SJCRH30 (cell line): ENCODE results near the gene ZSCAN21. TPM values are rescaled to one million over a fixed set of nuclear protein-coding genes. Genes with fewer than 3 reads are reported as not detected.

ENCODE experiments used
- DNase-seq, 2 experiments: peaks; one replicate each; pipeline ENCODE4 v3.0.0-alpha.2; 2015 to 2020
- H3K27ac ChIP-seq: fragments of 250-450 bp; sonication (Bioruptor Pico); 2 replicates; pipeline ENCODE4 v1.5.1; 2020; ENCODE audit warnings: mild to moderate bottlenecking, moderate library complexity
- H3K27me3 ChIP-seq: fragments of 250-450 bp; sonication (Bioruptor Pico); 2 replicates; pipeline ENCODE4 v1.5.1; 2020; ENCODE audit warnings: mild to moderate bottlenecking, moderate library complexity
- H3K36me3 ChIP-seq: fragments of 250-450 bp; sonication (Bioruptor Pico); 2 replicates; pipeline ENCODE4 v1.5.1; 2020; ENCODE audit warnings: mild to moderate bottlenecking, moderate library complexity
- H3K4me1 ChIP-seq: fragments of 250-450 bp; sonication (Bioruptor Pico); 2 replicates; pipeline ENCODE4 v1.5.1; 2020; ENCODE audit warnings: mild to moderate bottlenecking, moderate library complexity
- H3K4me3 ChIP-seq: fragments of 250-450 bp; sonication (Bioruptor Pico); 2 replicates; pipeline ENCODE4 v1.5.1; 2020; ENCODE audit warnings: mild to moderate bottlenecking, moderate library complexity
- H3K9me3 ChIP-seq: fragments of 250-450 bp; sonication (Bioruptor Pico); replicated peaks from 2 replicates; pipeline ENCODE4 v1.5.1; 2020; ENCODE audit warnings: mild to moderate bottlenecking, moderate library complexity
- total RNA-seq: library from RNA; depleted of rRNA; stranded (reverse); fragments of >200 nt; shearing (Covaris generic); gene quantifications from 2 replicates; pipeline ENCODE4 v1.2.3, GENCODE V29; 2014

ZSCAN21 gene
- total RNA-seq, 1 experiment from 2014 or later = 15.1 TPM

GRCh38 chr7:100080907-100081534 is 31.4 kb downstream of the ZSCAN21 start:
- H3K4me1 ChIP-seq = no peaks in the 10 kb centered on the region
- no peaks in the 10 kb centered on the region for H3K27me3 ChIP-seq
- peak overlapping the region; percentile 84 for H3K27ac ChIP-seq
- H3K9me3 ChIP-seq = no peaks in the 10 kb centered on the region
- peak overlapping the region; percentile 89 for H3K4me3 ChIP-seq
- H3K36me3 ChIP-seq = peaks cover 38% of the 10 kb centered on the region
- no peak for DNase-seq

GRCh38 chr7:100081535-100082102 is 32.0 kb downstream of the ZSCAN21 start, which contains the start of gene ZNF3:
Gene ZNF3, minus strand, starts transcription at chr7:100081723. Its CDS starts 4,366 bp downstream, at chr7:100077357.
- Histone ChIP-seq H3K9me3 (no peaks in the 10 kb centered on the region), H3K27me3 (no peaks in the 10 kb centered on the region), H3K4me1 (no peaks in the 10 kb centered on the region), H3K27ac (peak within 1 kb of the TSS; percentile 84), H3K36me3 (peaks cover 32% of the 10 kb centered on the region), H3K4me3 (peak within 1 kb of the TSS; percentile 89)
- peak; percentile 99 for DNase-seq

- Histone ChIP-seq H3K27me3 (no peaks in the 10 kb centered on the region), H3K4me1 (no peaks in the 10 kb centered on the region), H3K4me3 (no peak overlapping the region), H3K27ac (no peak overlapping the region), H3K36me3 (peaks cover 20% of the 10 kb centered on the region), H3K9me3 (no peaks in the 10 kb centered on the region)
- no peak for DNase-seq
These were observed 33.4 kb downstream of the ZSCAN21 start for GRCh38 chr7:100082978-100083377.

- no peaks in the 10 kb centered on the region for H3K9me3 ChIP-seq
- no peaks in the 10 kb centered on the region for H3K36me3 ChIP-seq
- no peak overlapping the region for H3K27ac ChIP-seq
- H3K4me1 ChIP-seq = peaks cover 7% of the 10 kb centered on the region
- no peaks in the 10 kb centered on the region for H3K27me3 ChIP-seq
- no peak for DNase-seq
- no peak overlapping the region for H3K4me3 ChIP-seq
These were observed 35.9 kb downstream of the ZSCAN21 start for GRCh38 chr7:100085515-100085914.

GRCh38 chr7:100087055-100087750 is 37.6 kb downstream of the ZSCAN21 start:
- DNase-seq = no peak
- H3K4me3 ChIP-seq = no peak overlapping the region
- H3K9me3 ChIP-seq = no peaks in the 10 kb centered on the region
- H3K4me1 ChIP-seq = peaks cover 24% of the 10 kb centered on the region
- peaks cover 13% of the 10 kb centered on the region for H3K36me3 ChIP-seq
- no peak overlapping the region for H3K27ac ChIP-seq
- no peaks in the 10 kb centered on the region for H3K27me3 ChIP-seq

- DNase-seq = no peak
- Histone ChIP-seq H3K4me3 (peak overlapping the region; percentile 88), H3K27ac (peak overlapping the region; percentile 76), H3K9me3 (no peaks in the 10 kb centered on the region), H3K27me3 (no peaks in the 10 kb centered on the region), H3K4me1 (peaks cover 24% of the 10 kb centered on the region), H3K36me3 (peaks cover 22% of the 10 kb centered on the region)
These were observed 38.6 kb downstream of the ZSCAN21 start for GRCh38 chr7:100088095-100088620.

- H3K9me3 ChIP-seq = no peaks in the 10 kb centered on the region
- DNase-seq = peak; percentile 82
- peak within 1 kb of the TSS; percentile 88 for H3K4me3 ChIP-seq
- peaks cover 24% of the 10 kb centered on the region for H3K4me1 ChIP-seq
- peak within 1 kb of the TSS; percentile 76 for H3K27ac ChIP-seq
- peaks cover 29% of the 10 kb centered on the region for H3K36me3 ChIP-seq
- H3K27me3 ChIP-seq = no peaks in the 10 kb centered on the region
These were observed 39.3 kb downstream of the ZSCAN21 start, which contains the start of gene COPS6 for GRCh38 chr7:100088621-100089457. Gene COPS6, plus strand, starts transcription at chr7:100088969. Its CDS starts 22 bp downstream, at chr7:100088991.

- H3K4me3 ChIP-seq = peak overlapping the region; percentile 88
- DNase-seq = no peak
- peak overlapping the region; percentile 76 for H3K27ac ChIP-seq
- H3K27me3 ChIP-seq = no peaks in the 10 kb centered on the region
- H3K36me3 ChIP-seq = peaks cover 37% of the 10 kb centered on the region
- no peaks in the 10 kb centered on the region for H3K9me3 ChIP-seq
- peaks cover 24% of the 10 kb centered on the region for H3K4me1 ChIP-seq
These were observed 40.1 kb downstream of the ZSCAN21 start for GRCh38 chr7:100089458-100090196.

GRCh38 chr7:100090527-100091410 is 41.2 kb downstream of the ZSCAN21 start:
- H3K4me1 ChIP-seq = peaks cover 24% of the 10 kb centered on the region

GRCh38 chr7:100091411-100092181 is 42.0 kb downstream of the ZSCAN21 start:
- no peaks in the 10 kb centered on the region for H3K27me3 ChIP-seq
- peaks cover 24% of the 10 kb centered on the region for H3K4me1 ChIP-seq
- H3K9me3 ChIP-seq = no peaks in the 10 kb centered on the region
- peaks cover 57% of the 10 kb centered on the region for H3K36me3 ChIP-seq
- peak overlapping the region; percentile 76 for H3K27ac ChIP-seq
- DNase-seq = peak; percentile 26 to 46
- no peak overlapping the region for H3K4me3 ChIP-seq

More at GRCh38 chr7:100090527-100091410, 41.2 kb downstream of the ZSCAN21 start:
- peak; percentile 79 to 82 for DNase-seq
- H3K27ac ChIP-seq = peak overlapping the region; percentile 76
- no peaks in the 10 kb centered on the region for H3K27me3 ChIP-seq
- H3K9me3 ChIP-seq = no peaks in the 10 kb centered on the region
- no peak overlapping the region for H3K4me3 ChIP-seq
- H3K36me3 ChIP-seq = peaks cover 48% of the 10 kb centered on the region

GRCh38 chr7:100093054-100093453 is 43.5 kb downstream of the ZSCAN21 start:
- peaks cover 24% of the 10 kb centered on the region for H3K4me1 ChIP-seq
- H3K27me3 ChIP-seq = no peaks in the 10 kb centered on the region
- H3K4me3 ChIP-seq = no peak overlapping the region
- H3K27ac ChIP-seq = no peak overlapping the region
- peaks cover 71% of the 10 kb centered on the region for H3K36me3 ChIP-seq
- H3K9me3 ChIP-seq = no peaks in the 10 kb centered on the region
- no peak for DNase-seq

GRCh38 chr7:100093498-100093897 is 43.9 kb downstream of the ZSCAN21 start:
- peaks cover 76% of the 10 kb centered on the region for H3K36me3 ChIP-seq
- H3K4me3 ChIP-seq = no peak overlapping the region
- peaks cover 24% of the 10 kb centered on the region for H3K4me1 ChIP-seq
- H3K27ac ChIP-seq = no peak overlapping the region
- no peak for DNase-seq
- no peaks in the 10 kb centered on the region for H3K9me3 ChIP-seq
- no peaks in the 10 kb centered on the region for H3K27me3 ChIP-seq
